HFF-Myc (cell line): Measurements from ENCODE around the gene TM7SF3.

Source experiments
- DNase-seq: peaks from one replicate; pipeline ENCODE4 v3.0.0-alpha.2; 2011; ENCODE audit warnings: low read depth; ENCODE audit errors: extremely low read depth
- H3K4me3 ChIP-seq: replicated peaks from 2 replicates; pipeline ENCODE4 v1.5.1; 2011; ENCODE audit warnings: low read depth, mild to moderate bottlenecking, control low read depth, low read length
- CTCF ChIP-seq: IDR thresholded peaks from 2 replicates; pipeline ENCODE4 v1.5.1; 2012; ENCODE audit warnings: mild to moderate bottlenecking, low read depth, low read length, control low read depth; ENCODE audit errors: missing control alignments

The TM7SF3 gene

GRCh38 chr12:27015730-27016076 lies 1.5 kb upstream of the TM7SF3 start:
- no peak for DNase-seq
- no peak overlapping the region for H3K4me3 ChIP-seq
- TF ChIP-seq CTCF = peak; percentile 11

GRCh38 chr12:27014859-27015729 lies 910 bp upstream of the TM7SF3 start:
- no peak for DNase-seq
- H3K4me3 ChIP-seq = peak overlapping the region; percentile 91

GRCh38 chr12:27013611-27014084 lies 536 bp downstream of the TM7SF3 start:
- DNase-seq = no peak
- TF ChIP-seq CTCF = no peak
- H3K4me3 ChIP-seq = peak overlapping the region; percentile 91

More at GRCh38 chr12:27014859-27015729, 910 bp upstream of the TM7SF3 start:
- TF ChIP-seq CTCF = peak; percentile 22

GRCh38 chr12:27012982-27013255 lies 1.3 kb downstream of the TM7SF3 start:
- no peak for TF ChIP-seq CTCF
- DNase-seq = no peak
- H3K4me3 ChIP-seq = peak overlapping the region; percentile 91

GRCh38 chr12:27012239-27012981 lies 1.8 kb downstream of the TM7SF3 start:
- peak overlapping the region; percentile 91 for H3K4me3 ChIP-seq
- TF ChIP-seq CTCF = no peak
- DNase-seq = no peak

- H3K4me3 ChIP-seq = no peak overlapping the region
- no peak for TF ChIP-seq CTCF
- DNase-seq = no peak
These were observed 4.3 kb downstream of the TM7SF3 start for GRCh38 chr12:27009881-27010301.
